HEK293T (cell line): Measurements from ENCODE around the gene BTBD7.

Experiments used
- CTCF ChIA-PET: fragments of 350-600 bp; formaldehyde crosslinking; extraction: SDS; loops from one replicate; lab custom pipeline; 2021; ENCODE audit warnings: antibody characterized with exemption, inconsistent platforms; lab: Yijun Ruan, JAX
- POLR2A ChIA-PET: fragments of 350-600 bp; formaldehyde crosslinking; extraction: SDS; loops from one replicate; lab custom pipeline; 2020; ENCODE audit warnings: antibody characterized with exemption, inconsistent platforms; lab: Yijun Ruan, JAX
- DNase-seq: peaks from one replicate; pipeline ENCODE4 v3.0.0; 2012; ENCODE audit warnings: mixed read lengths; ENCODE audit errors: extremely low spot score
- ARNT ChIP-seq: fragments of 450-650 bp; IDR thresholded peaks from 2 replicates; pipeline ENCODE4 v1.6.1; 2017; ENCODE audit warnings: mild to moderate bottlenecking
- BHLHE40 ChIP-seq: fragments of 450-650 bp; IDR thresholded peaks from 2 replicates; pipeline ENCODE4 v1.6.1; 2016; ENCODE audit warnings: mild to moderate bottlenecking, moderate library complexity, borderline replicate concordance
- CTBP1 ChIP-seq: fragments of 450-650 bp; IDR thresholded peaks from 2 replicates; pipeline ENCODE4 v1.6.1; 2016; ENCODE audit warnings: borderline replicate concordance
- ELF4 ChIP-seq: fragments of 450-650 bp; IDR thresholded peaks from 2 replicates; pipeline ENCODE4 v1.6.1; 2017; ENCODE audit warnings: antibody characterized with exemption
- FOXA1 ChIP-seq: fragments of 450-650 bp; IDR thresholded peaks from 2 replicates; pipeline ENCODE4 v1.6.1; 2016; ENCODE audit warnings: mild to moderate bottlenecking
- FOXK2 ChIP-seq: fragments of 450-650 bp; IDR thresholded peaks from 2 replicates; pipeline ENCODE4 v1.6.1; 2016; ENCODE audit warnings: mild to moderate bottlenecking
- FOXM1 ChIP-seq: fragments of 450-650 bp; IDR thresholded peaks from 2 replicates; pipeline ENCODE4 v1.6.1; 2017; ENCODE audit warnings: mild to moderate bottlenecking, borderline replicate concordance
- HDGF ChIP-seq: fragments of 450-650 bp; IDR thresholded peaks from 2 replicates; pipeline ENCODE4 v1.6.1; 2017; ENCODE audit warnings: antibody characterized with exemption, borderline replicate concordance
- L3MBTL2 ChIP-seq: fragments of 450-650 bp; conservative IDR thresholded peaks from 2 replicates; pipeline ENCODE4 v1.6.1; 2016; ENCODE audit warnings: mild to moderate bottlenecking
- LEF1 ChIP-seq: fragments of 450-650 bp; IDR thresholded peaks from 2 replicates; pipeline ENCODE4 v1.6.1; 2017; ENCODE audit warnings: mild to moderate bottlenecking, borderline replicate concordance
- NFRKB ChIP-seq: fragments of 450-650 bp; IDR thresholded peaks from 2 replicates; pipeline ENCODE4 v1.6.1; 2016; ENCODE audit warnings: mild to moderate bottlenecking, moderate library complexity
- SP1 ChIP-seq: fragments of 450-650 bp; IDR thresholded peaks from 2 replicates; pipeline ENCODE4 v1.6.1; 2017
- SUZ12 ChIP-seq: fragments of 450-650 bp; IDR thresholded peaks from 2 replicates; pipeline ENCODE4 v1.6.1; 2016; ENCODE audit warnings: mild to moderate bottlenecking
- TARDBP ChIP-seq: fragments of 450-650 bp; IDR thresholded peaks from 2 replicates; pipeline ENCODE4 v1.6.1; 2016
- ZNF384 ChIP-seq: fragments of 450-650 bp; IDR thresholded peaks from 2 replicates; pipeline ENCODE4 v1.6.1; 2016
- TF ChIP-seq, protein P1 (sequence below): fragments of 450-650 bp; IDR thresholded peaks from 2 replicates; pipeline ENCODE4 v1.6.1; 2016

The BTBD7 gene

GRCh38 chr14:93322929-93323599 lies 9.8 kb downstream of the BTBD7 start:
- DNase-seq, result no peak
- TF ChIP-seq FOXK2 (no peak), FOXA1 (no peak), HDGF (no peak), L3MBTL2 (no peak), ELF4 (no peak), BHLHE40 (no peak), SUZ12 (no peak), ARNT (no peak), LEF1 (no peak), SP1 (no peak), NFRKB (no peak), CTBP1 (no peak), ZNF384 (no peak; the same call in 1 of the 2 replicates), TARDBP (no peak), FOXM1 (no peak)
- TF ChIP-seq, protein P1, sequence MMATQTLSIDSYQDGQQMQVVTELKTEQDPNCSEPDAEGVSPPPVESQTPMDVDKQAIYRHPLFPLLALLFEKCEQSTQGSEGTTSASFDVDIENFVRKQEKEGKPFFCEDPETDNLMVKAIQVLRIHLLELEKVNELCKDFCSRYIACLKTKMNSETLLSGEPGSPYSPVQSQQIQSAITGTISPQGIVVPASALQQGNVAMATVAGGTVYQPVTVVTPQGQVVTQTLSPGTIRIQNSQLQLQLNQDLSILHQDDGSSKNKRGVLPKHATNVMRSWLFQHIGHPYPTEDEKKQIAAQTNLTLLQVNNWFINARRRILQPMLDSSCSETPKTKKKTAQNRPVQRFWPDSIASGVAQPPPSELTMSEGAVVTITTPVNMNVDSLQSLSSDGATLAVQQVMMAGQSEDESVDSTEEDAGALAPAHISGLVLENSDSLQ, result no peak
- CTCF ChIA-PET, result no interaction called here
- POLR2A ChIA-PET, result interaction anchor here (0.7 kb wide), 1 partner anchor 9 kb away, joined by 3 read pairs; no protein-coding TSS in a partner anchor

DNA sequence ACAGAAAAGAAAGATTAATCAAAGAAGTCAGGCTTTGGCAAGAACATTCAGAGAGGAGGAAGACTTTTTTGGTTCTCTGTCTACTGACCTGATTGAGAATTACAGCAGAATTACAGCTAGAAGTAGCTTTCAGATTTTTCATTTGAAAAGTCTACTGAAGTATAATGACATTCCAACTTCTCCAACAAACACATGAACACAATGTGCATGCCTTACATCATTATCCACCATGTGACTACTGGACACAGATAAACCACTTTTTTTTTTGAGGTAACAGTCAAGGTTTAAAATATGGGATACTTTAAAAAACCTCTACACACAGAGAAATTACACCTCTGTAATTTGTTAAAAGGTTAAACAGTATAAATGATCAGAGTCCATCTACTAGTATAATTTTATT lies 12.3 kb downstream of the BTBD7 start:
- ChIA-PET POLR2A (no interaction called here), CTCF (interaction anchor here (0.6 kb wide), 1 partner anchor 1901 kb away, joined by 4 read pairs; no protein-coding TSS in a partner anchor)
- DNase-seq, result no peak
- TF ChIP-seq, protein P1, result no peak
- TF ChIP-seq BHLHE40 (no peak), ZNF384 (no peak), TARDBP (no peak), ELF4 (no peak), SUZ12 (no peak), HDGF (no peak), SP1 (no peak), LEF1 (no peak), L3MBTL2 (no peak), NFRKB (no peak), FOXA1 (no peak), CTBP1 (no peak), ARNT (no peak), FOXM1 (no peak), FOXK2 (no peak)

- ChIA-PET CTCF (no interaction called here), POLR2A (no interaction called here)
- no peak for DNase-seq
- TF ChIP-seq CTBP1 (no peak), FOXA1 (no peak), ZNF384 (no peak), NFRKB (no peak), LEF1 (no peak), ELF4 (no peak), FOXM1 (no peak), SP1 (no peak), BHLHE40 (no peak), TARDBP (no peak), SUZ12 (no peak), L3MBTL2 (no peak), HDGF (no peak), FOXK2 (no peak), ARNT (no peak)
- TF ChIP-seq, protein P1, result no peak
Measured at GRCh38 chr14:93319958-93320357, 12.9 kb downstream of the BTBD7 start.

- ChIA-PET CTCF (interaction anchor here (0.6 kb wide), 1 partner anchor 52 kb away, joined by 4 read pairs; no protein-coding TSS in a partner anchor), POLR2A (no interaction called here)
- no peak for DNase-seq
- TF ChIP-seq L3MBTL2, result no peak
Measured at GRCh38 chr14:93319494-93319893, 13.3 kb downstream of the BTBD7 start.

GRCh38 chr14:93318927-93319326 lies 13.9 kb downstream of the BTBD7 start:
- CTCF ChIA-PET, result interaction anchor here (0.6 to 1.7 kb wide), 3 partner anchors 52 to 362 kb away, joined by 4 to 5 read pairs (median 4); partner anchors contain the start of genes GON7 and UBR7
- TF ChIP-seq FOXA1, result no peak
- TF ChIP-seq ELF4, result no peak
- no peak for TF ChIP-seq SP1
- TF ChIP-seq, protein P1, result no peak
- TF ChIP-seq HDGF, result no peak
- no peak for TF ChIP-seq FOXM1
- no peak for TF ChIP-seq ARNT
- TF ChIP-seq ZNF384, result no peak
- TF ChIP-seq LEF1, result no peak
- TF ChIP-seq FOXK2, result no peak
- no peak for TF ChIP-seq TARDBP
- no peak for TF ChIP-seq BHLHE40
- TF ChIP-seq L3MBTL2, result no peak
- TF ChIP-seq CTBP1, result no peak
- TF ChIP-seq NFRKB, result no peak
- no peak for TF ChIP-seq SUZ12
- DNase-seq, result no peak
- POLR2A ChIA-PET, result no interaction called here
